GM12865 (cell line): ENCODE measurements around the gene TMEM181.
"Not testable (repeated sequence)": the region's sequence is repeated elsewhere in the genome, so short reads cannot be mapped to it uniquely, and the experiment has no call there.

Experiments used
- DNase-seq: peaks from one replicate; pipeline ENCODE4 v3.0.0; 2010; ENCODE audit warnings: low read depth
- H3K4me3 ChIP-seq: 2 replicates; pipeline ENCODE4 v1.5.1; 2011; ENCODE audit warnings: mild to moderate bottlenecking, low read depth, low read length, control low read depth
- TF ChIP-seq, protein P1 (sequence below): IDR thresholded peaks from 2 replicates; pipeline ENCODE4 v1.5.1; 2011; ENCODE audit warnings: low read length, control low read depth, low read depth, inconsistent platforms; ENCODE audit not compliant: insufficient read depth; ENCODE audit errors: missing control alignments

The TMEM181 gene

DNA sequence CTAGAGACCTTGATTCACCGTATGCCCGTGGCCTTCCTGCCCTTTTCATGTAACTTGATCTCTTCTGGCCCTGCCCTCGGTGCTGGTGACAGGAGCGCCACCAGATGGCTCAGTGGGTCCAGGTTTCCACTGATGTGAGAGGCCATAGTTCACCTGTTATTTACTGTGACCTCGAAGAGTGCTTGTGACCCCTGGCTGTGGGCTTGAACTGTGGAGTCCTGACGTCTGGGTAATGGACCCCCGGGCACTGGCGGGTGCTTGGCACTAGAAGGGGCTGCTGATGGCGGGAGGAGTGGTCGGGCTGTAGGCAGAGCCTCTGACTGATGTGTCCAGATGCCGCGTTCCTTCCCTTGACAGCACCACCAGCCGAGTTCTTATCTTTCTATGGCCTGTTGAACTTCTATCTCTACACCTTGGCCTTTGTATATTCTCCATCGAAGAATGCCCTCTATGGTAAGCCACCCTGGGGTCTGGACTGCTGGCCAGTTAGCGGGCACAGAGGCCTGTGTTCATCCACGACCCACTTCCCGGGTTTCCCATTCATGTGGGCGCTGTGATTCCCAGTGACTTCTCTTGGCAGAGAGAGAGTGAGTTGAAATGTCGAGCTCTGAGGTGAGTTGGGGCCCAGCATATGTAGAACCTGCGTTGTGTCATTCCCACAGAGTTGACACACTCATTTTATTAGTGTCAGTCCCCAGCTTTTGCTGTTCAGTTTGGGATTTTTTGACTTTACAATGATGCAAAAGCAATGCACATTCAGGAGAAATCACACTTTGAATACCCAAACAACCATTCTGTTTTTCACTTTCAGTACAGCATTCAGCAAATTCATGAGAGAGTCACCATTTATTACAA lies 69.7 kb downstream of the TMEM181 start:
- no peak overlapping the region for H3K4me3 ChIP-seq
- TF ChIP-seq, protein P1, sequence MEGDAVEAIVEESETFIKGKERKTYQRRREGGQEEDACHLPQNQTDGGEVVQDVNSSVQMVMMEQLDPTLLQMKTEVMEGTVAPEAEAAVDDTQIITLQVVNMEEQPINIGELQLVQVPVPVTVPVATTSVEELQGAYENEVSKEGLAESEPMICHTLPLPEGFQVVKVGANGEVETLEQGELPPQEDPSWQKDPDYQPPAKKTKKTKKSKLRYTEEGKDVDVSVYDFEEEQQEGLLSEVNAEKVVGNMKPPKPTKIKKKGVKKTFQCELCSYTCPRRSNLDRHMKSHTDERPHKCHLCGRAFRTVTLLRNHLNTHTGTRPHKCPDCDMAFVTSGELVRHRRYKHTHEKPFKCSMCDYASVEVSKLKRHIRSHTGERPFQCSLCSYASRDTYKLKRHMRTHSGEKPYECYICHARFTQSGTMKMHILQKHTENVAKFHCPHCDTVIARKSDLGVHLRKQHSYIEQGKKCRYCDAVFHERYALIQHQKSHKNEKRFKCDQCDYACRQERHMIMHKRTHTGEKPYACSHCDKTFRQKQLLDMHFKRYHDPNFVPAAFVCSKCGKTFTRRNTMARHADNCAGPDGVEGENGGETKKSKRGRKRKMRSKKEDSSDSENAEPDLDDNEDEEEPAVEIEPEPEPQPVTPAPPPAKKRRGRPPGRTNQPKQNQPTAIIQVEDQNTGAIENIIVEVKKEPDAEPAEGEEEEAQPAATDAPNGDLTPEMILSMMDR = no peak
- DNase-seq = no peak

DNA sequence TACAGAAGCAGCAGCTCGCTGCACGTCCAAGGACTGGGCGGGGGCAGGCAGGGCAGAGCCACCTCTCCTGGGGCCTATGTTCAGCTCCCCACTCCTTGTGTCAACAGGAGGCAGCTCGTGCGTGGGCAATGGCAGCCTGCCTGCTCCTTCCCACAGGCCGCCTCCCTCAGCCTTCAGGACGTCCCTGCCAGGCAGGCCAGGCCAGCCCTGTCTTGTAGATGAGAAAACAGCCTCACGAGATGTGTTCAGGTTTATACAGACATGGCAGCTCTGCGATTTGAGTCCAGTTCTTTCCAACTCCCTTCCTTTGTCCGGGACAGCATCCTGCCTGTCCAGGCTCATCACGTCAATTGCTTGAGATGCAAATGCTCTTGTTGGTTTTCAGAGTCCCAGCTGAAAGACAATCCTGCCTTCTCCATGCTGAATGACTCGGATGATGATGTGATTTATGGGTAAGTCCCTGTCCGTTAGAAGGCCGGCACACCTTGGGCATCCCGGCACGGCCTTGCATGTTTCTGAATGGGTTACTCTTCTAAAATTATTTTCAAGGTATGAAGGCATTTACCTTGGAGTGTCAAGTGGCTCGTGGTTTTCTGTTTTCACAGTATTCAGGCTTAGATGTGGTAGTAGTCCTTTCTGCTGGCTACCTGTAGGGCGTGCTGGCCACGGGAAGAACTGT lies 71.2 kb downstream of the TMEM181 start:
- H3K4me3 ChIP-seq = no peak overlapping the region
- no peak for DNase-seq
- TF ChIP-seq, protein P1 = no peak

DNA sequence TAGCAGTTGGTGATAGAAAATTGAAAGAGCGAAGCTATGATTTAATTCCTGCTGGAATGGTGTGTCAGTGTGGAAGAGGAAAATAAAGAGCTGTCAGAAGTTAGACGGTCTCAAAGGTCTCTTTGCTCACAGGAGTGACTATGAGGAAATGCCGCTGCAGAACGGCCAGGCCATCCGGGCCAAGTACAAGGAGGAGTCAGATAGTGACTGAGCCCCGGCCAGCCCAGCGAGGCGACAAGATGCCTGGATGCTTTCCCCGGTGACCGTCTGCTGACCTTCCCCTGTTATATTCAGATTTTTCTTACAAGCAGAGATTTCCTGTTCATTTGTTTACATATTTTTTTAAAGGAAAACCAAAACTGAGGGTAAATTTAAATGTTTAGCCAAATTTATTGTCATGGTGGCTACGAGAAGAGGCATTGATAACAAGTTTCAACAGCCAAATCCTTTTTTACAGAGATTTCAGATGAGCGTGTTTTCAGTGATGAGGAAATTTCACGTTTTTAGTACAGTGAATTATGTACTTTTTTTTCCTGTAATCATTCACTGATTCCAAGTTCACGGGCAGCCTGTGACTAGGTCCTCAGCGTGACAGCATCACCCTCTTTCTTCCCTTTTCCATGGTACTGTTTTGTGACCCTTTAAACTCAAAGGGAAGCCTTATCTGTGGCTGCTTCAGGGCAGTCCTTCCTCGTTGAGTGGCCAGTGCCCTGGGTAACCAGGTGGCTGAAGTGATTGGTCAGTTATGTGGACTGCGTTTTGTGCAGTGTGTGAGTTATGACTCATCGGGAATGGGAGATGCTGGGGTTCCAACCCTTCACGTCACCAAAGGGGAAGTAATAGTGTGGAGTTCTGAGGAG lies 72.0 kb downstream of the TMEM181 start:
- no peak overlapping the region for H3K4me3 ChIP-seq
- TF ChIP-seq, protein P1 = no peak
- no peak for DNase-seq

DNA sequence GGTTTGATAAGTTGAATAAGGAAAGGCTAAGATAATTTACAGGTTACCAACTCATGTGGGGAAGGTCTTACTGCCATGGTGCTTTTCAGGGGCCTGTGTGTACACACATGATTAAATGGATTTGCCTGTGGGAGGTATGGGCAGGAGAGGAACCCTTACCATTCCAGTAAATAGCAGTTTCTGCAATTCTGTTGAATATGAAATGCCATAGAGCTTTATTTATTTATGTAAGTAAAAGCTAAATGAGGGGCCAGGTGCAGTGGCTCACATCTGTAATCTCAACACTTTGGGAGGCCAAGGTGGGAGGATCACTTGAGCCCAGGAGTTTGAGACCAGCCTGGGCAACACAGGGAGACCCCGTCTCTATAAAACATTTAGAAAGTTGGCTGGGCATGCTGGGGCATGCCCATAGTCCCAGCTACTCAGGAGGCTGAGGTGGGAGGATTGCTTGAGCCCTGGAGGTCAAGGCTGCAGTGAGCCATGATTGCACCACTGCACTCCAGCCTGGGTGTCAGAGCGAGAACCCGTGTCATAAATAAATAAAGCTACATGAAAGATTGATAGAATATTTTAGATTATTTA lies 72.7 kb downstream of the TMEM181 start:
- not testable (repeated sequence) for H3K4me3 ChIP-seq, DNase-seq

DNA sequence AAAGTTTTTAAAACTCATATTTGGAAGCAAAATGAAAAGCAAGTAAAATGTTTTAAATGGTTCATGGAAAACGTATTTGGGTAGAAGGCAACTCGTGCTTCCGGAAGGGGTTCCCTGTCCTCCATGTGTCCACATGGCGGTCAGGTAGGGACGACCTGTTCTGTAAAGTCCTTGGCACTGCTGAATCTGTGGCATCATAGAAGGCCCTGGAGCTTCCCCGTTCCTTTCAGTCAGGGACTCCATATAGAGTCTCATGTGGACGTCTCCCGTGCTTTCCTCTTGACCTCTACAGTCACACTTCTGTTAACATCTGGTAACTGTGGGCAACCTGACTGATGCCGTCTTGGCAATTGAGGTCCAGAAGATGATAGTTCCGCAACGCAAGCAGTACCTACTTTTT lies 73.2 kb downstream of the TMEM181 start:
- TF ChIP-seq, protein P1 = no peak
- no peak overlapping the region for H3K4me3 ChIP-seq
- no peak for DNase-seq

DNA sequence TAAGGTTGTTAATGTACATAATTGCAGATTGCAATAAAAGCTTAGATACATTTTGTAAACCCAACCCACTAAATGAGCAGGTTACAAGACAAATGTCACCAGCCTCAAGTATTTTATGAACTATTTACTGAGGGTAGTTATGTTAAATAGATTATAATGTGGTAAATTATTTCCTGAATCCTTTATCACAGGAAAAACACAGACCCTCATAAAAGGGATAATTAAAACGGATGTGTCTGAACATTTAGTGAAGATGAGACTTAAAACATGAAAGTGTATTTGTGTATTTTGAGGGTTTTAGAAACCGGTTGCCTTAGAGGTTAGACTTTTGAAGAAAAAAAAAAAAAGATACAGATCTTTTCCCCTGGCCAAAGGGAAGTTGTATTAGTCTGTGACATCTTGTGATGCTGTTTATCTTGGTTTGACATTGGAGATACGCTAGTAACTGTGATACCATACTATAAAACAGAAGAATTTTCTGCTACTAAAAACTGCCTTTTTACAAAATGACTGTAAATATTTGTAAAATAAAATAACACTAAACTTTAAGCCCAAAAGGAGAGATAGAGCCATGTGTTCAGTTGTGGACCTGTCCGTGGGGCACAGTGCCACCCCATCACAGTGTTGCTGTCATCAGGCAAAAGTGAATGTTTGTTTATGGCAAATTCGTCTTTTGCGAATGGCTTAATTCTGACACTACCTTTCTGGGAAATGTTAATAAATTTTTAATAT lies 75.0 kb downstream of the TMEM181 start:
- TF ChIP-seq, protein P1 = no peak
- DNase-seq = no peak

More for the DNA sequence above, 75.0 kb downstream of the TMEM181 start:
- H3K4me3 ChIP-seq = no peak overlapping the region
